OCI-LY7 (cell line): ENCODE results near the gene SASH1.

Experiments used
- EZH2phosphoT487 ChIP-seq: fragments of 200-600 bp; sonication (generic); IDR thresholded peaks from 2 replicates; pipeline ENCODE4 v1.6.1; 2018; ENCODE audit warnings: low read depth, borderline replicate concordance, mild to moderate bottlenecking, mixed run types, antibody characterized with exemption, low read length, moderate library complexity, mixed read lengths
- TF ChIP-seq, protein P1 (sequence below): fragments of 200-600 bp; sonication (generic); conservative IDR thresholded peaks from 2 replicates; pipeline ENCODE4 v1.5.1; 2014; ENCODE audit warnings: mild to moderate bottlenecking, antibody characterized with exemption, low read length, moderate library complexity, mixed read lengths

- TF ChIP-seq, protein P1, sequence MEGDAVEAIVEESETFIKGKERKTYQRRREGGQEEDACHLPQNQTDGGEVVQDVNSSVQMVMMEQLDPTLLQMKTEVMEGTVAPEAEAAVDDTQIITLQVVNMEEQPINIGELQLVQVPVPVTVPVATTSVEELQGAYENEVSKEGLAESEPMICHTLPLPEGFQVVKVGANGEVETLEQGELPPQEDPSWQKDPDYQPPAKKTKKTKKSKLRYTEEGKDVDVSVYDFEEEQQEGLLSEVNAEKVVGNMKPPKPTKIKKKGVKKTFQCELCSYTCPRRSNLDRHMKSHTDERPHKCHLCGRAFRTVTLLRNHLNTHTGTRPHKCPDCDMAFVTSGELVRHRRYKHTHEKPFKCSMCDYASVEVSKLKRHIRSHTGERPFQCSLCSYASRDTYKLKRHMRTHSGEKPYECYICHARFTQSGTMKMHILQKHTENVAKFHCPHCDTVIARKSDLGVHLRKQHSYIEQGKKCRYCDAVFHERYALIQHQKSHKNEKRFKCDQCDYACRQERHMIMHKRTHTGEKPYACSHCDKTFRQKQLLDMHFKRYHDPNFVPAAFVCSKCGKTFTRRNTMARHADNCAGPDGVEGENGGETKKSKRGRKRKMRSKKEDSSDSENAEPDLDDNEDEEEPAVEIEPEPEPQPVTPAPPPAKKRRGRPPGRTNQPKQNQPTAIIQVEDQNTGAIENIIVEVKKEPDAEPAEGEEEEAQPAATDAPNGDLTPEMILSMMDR, result no peak
- TF ChIP-seq EZH2phosphoT487, result no peak
These were observed 18.2 kb upstream of the SASH1 start for GRCh38 chr6:148324297-148324985.
